HepG2 (cell line): ENCODE data around the gene NDUFB5. TPM values are rescaled to one million over a fixed set of nuclear protein-coding genes. Genes with fewer than 3 reads are reported as not detected.
A peak's percentile ranks its signal among the peaks of the same experiment; 100 is the strongest.

ENCODE experiments used
- AHR ChIP-seq: IDR thresholded peaks from 2 replicates; pipeline ENCODE4 v1.6.1; 2018; ENCODE audit warnings: missing genetic modification reagents, missing compliant biosample characterization
- ARNT2 ChIP-seq: sonication (generic); formaldehyde crosslinking; IDR thresholded peaks from 2 replicates; pipeline ENCODE4 v1.8.0; 2022; ENCODE audit warnings: mild to moderate bottlenecking, low read depth, missing genetic modification reagents, moderate library complexity
- CENPX ChIP-seq: sonication (generic); formaldehyde crosslinking; IDR thresholded peaks from 2 replicates; pipeline ENCODE4 v1.9.0; 2021; ENCODE audit warnings: mild to moderate bottlenecking, missing genetic modification reagents, moderate library complexity
- DRAP1 ChIP-seq: IDR thresholded peaks from 2 replicates; pipeline ENCODE4 v1.6.1; 2016; ENCODE audit warnings: missing genetic modification reagents, missing compliant biosample characterization
- FOXJ3 ChIP-seq: sonication (generic); formaldehyde crosslinking; IDR thresholded peaks from 2 replicates; pipeline ENCODE4 v1.4.0; 2020; ENCODE audit warnings: missing genetic modification reagents, mild to moderate bottlenecking, borderline replicate concordance
- FOXK2 ChIP-seq: fragments of 450-650 bp; IDR thresholded peaks from 2 replicates; pipeline ENCODE4 v1.6.1; 2016
- GATAD1 ChIP-seq: IDR thresholded peaks from 2 replicates; pipeline ENCODE4 v1.6.1; 2016; ENCODE audit warnings: missing genetic modification reagents, missing compliant biosample characterization
- HINFP ChIP-seq: sonication (generic); formaldehyde crosslinking; IDR thresholded peaks from 2 replicates; pipeline ENCODE4 v1.4.0; 2020; ENCODE audit warnings: low read depth, mild to moderate bottlenecking, missing genetic modification reagents
- KIAA2018 ChIP-seq: sonication (generic); formaldehyde crosslinking; IDR thresholded peaks from 2 replicates; pipeline ENCODE4 v1.5.0; 2020; ENCODE audit warnings: mild to moderate bottlenecking, missing genetic modification reagents, borderline replicate concordance
- KMT2A ChIP-seq: sonication (generic); formaldehyde crosslinking; IDR thresholded peaks from 2 replicates; pipeline ENCODE4 v1.4.0; 2020; ENCODE audit warnings: missing genetic modification reagents
- MTA3 ChIP-seq: sonication (generic); formaldehyde crosslinking; IDR thresholded peaks from 2 replicates; pipeline ENCODE4 v1.4.0; 2020; ENCODE audit warnings: missing genetic modification reagents
- RXRB ChIP-seq: IDR thresholded peaks from 2 replicates; pipeline ENCODE4 v1.6.1; 2016; ENCODE audit warnings: borderline replicate concordance, missing genetic modification reagents, missing compliant biosample characterization
- SPEN ChIP-seq: sonication (generic); formaldehyde crosslinking; IDR thresholded peaks from 2 replicates; pipeline ENCODE4 v1.5.1; 2020; ENCODE audit warnings: low read depth, mild to moderate bottlenecking, missing genetic modification reagents
- ZBED4 ChIP-seq: sonication (generic); formaldehyde crosslinking; IDR thresholded peaks from 2 replicates; pipeline ENCODE4 v1.4.0; 2020; ENCODE audit warnings: missing genetic modification reagents, borderline replicate concordance
- ZNF430 ChIP-seq: sonication (generic); formaldehyde crosslinking; IDR thresholded peaks from 2 replicates; pipeline ENCODE4 v1.9.0; 2021; ENCODE audit warnings: mild to moderate bottlenecking, missing genetic modification reagents
- polyA plus RNA-seq, 8 experiments: library from polyadenylated mRNA; depleted of rRNA in 3 of 8; stranded (reverse) in 7 of 8; unstranded in 1 of 8; fragments of >200 nt; fragmentation: Illumina TruSeq in 4 of 8; extraction: Trizol in 4 of 8; gene quantifications; 2 replicates each; pipeline versions ENCODE4 v1.2.1 to v1.2.3, GENCODE V29; 2011 to 2016; ENCODE audit warnings: low read depth in 4 of 8, missing spikeins in 1 of 8, mixed read lengths in 1 of 8; ENCODE audit not compliant: insufficient read depth in 1 of 8
- total RNA-seq, 5 experiments: library from RNA; depleted of rRNA; stranded (reverse); fragments of >200 nt; fragmentation: Illumina TruSeq; extraction: Trizol; gene quantifications; 2 replicates each; pipeline ENCODE4 v1.2.3, GENCODE V29; 2016; ENCODE audit warnings: low read depth in 1 of 5

The NDUFB5 gene
- total and polyA plus RNA-seq, 2 of the 13 experiments (the other 11 are each of a cell fraction or from before 2014, with no cell fraction given), result 43.3 to 120 TPM

DNA sequence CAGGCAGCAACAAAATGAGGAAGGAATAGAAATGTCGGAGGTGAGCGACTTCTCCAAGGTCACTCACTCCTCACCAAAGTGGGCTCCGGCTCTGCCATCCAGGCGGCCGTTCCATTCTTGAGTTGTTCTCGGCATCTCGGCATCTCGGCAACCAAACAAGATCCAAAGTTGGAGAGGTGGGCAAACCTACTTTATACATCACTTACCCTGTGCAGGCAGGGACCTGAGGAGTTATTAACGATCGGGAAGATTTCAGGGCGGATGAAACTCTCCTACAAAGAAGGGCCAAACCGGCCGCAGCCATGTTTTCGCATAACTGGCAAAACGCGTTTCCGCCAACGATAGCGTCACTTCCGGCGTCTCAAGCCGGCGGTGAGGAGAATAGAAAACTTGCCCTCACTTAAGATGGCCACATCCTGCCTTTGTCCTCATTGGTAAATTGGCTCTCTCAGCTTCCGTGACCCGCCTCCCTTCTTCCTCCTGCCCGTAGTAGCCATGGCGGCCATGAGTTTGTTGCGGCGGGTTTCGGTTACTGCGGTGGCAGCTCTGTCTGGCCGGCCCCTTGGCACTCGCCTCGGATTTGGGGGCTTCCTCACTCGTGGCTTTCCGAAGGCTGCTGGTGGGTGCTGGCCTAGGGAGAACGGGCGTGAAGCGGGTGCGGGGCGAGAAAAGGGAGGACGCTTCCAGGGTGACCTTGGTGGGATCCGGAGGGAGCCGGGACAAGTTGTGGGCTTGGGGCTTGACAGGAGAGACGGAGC, at the start of gene NDUFB5, which contains the start of gene MRPL47 (continued):
- 0 out of 2 replicates have a peak, but pooled peaks have one; percentile 62 for TF ChIP-seq KIAA2018 (CRISPR knock-in tag)
- peak; percentile 96 for TF ChIP-seq KMT2A (CRISPR knock-in tag)
- no peak for TF ChIP-seq CENPX (CRISPR knock-in tag)
- TF ChIP-seq ZBED4, result no peak
- TF ChIP-seq FOXK2, result no peak
- TF ChIP-seq SPEN (CRISPR knock-in tag), result peak; percentile 92
- no peak for TF ChIP-seq ARNT2 (CRISPR knock-in tag)
- TF ChIP-seq FOXJ3 (CRISPR knock-in tag), result peak; percentile 19; the same call in 1 of the 2 replicates
- TF ChIP-seq HINFP (CRISPR knock-in tag), result no peak
- no peak for TF ChIP-seq MTA3 (CRISPR knock-in tag)
- TF ChIP-seq DRAP1, result peak; percentile 88
- TF ChIP-seq RXRB (CRISPR knock-in tag), result peak; percentile 38; the same call in 1 of the 2 replicates
- 0 out of 2 replicates have a peak, but pooled peaks have one; percentile 60 for TF ChIP-seq ZNF430 (CRISPR knock-in tag)
- peak; percentile 98 for TF ChIP-seq GATAD1
- TF ChIP-seq AHR (CRISPR knock-in tag), result no peak
